NK-92 (cell line): ENCODE data around the gene RASSF6.
"Not testable (repeated sequence)": the region's sequence is repeated elsewhere in the genome, so short reads cannot be mapped to it uniquely, and the experiment has no call there.

ENCODE experiments used
- DNase-seq: peaks from one replicate; lab custom pipeline; 2025; ENCODE audit not compliant: unreplicated experiment; lab: John Stamatoyannopoulos, UW

RASSF6 gene

DNA sequence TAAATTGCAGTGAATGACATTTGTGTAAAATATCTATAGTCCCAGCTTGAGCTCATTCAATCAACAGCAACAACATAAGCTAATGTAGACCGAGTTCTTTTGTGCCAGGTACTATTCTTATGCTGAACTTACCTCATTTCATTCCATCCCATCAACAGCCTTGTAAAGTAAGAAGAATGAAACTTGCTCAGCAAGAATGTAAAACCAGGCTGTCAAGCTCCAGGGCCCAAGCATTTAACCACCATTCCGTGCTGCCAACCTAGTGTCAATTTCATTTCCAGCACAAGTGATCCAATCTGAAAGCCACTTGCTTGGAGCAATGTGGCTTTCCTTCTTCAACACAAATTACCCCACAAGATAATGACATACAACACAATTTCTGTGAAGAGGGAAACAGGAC is 36.6 kb downstream of the RASSF6 start:
- no peak for DNase-seq

- DNase-seq = no peak
Observed at GRCh38 chr4:73577371-73577770, 42.9 kb downstream of the RASSF6 start.

GRCh38 chr4:73576381-73576780 is 43.9 kb downstream of the RASSF6 start:
- no peak for DNase-seq

DNA sequence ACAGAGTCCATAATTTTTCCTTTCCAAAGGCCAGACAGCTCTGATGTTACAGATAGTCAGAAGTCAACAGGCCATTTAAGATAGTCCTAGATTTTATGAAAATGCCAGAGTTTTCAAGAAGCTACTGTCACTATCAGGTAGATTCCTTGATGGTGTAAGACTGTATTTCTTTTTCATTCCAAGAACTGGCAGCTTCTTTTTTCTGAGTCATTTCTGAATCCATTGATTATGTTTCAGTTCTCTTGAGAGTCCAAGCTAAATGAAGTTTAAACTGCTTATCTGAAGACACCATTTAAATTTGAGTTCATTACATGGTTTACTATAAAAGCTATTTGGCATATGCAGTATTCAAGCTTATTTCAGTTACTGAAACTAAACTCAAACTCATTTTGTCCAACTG is 44.6 kb downstream of the RASSF6 start:
- no peak for DNase-seq

DNA sequence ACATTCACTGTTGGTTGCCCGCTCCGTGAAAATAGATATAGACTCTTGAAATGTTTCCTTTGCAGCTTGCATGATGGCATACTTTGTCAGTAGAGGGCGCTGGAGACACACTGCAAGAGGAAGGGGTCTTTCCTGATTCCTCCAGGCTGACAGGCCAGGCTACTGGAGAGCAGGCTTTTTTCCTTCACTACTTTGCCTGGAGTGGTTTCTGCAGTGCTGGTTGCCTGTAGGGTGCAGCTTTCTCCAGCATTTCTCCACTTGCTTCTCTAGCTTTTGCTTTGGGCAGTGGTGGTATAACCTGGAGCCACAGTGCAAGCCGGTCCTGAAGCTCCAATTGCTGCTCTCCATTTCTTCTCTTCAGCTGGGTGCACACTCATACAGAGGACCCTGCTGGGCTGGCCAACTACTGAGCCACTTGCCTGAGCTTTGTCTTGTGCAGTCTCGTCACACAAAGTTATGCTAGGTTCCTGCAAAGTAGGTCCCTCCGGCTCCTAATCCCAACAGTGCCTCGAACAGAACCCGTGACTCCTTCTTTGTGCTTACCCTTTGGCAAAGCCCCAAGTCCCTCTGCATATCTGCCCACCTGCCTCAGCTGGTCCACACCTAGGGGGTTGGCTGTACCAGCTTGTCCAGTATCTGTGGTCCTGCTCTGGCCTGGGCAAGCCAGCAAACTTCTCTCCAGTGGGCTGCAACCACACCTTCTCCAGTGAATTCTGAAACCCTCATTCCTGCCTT is 46.3 kb downstream of the RASSF6 start:
- DNase-seq = no peak

- DNase-seq = not testable (repeated sequence)
Observed at GRCh38 chr4:73550865-73551264, 69.4 kb downstream of the RASSF6 start.

DNA sequence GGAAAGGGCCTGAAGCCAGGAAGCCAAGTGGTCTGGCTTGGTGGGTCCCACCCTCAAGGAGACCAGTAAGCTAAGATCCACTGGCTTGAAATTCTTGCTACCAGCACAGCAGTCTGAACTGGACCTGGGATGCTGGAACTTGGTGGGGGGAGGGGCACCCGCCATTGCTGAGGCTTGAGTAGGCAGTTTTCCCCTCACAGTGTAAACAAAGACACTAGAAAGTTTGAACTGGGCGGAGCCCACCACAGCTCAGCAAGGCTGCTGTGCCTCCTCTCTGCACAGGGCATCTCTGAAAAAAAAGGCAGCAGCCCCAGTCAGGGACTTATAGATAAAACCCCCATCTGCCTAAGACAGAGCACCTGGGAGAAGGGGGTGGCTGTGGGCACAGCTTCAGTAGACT is 75.6 kb downstream of the RASSF6 start:
- no peak for DNase-seq

GRCh38 chr4:73541251-73541650 is 79.0 kb downstream of the RASSF6 start:
- no peak for DNase-seq

GRCh38 chr4:73540826-73541225 is 79.4 kb downstream of the RASSF6 start:
- no peak for DNase-seq

DNA sequence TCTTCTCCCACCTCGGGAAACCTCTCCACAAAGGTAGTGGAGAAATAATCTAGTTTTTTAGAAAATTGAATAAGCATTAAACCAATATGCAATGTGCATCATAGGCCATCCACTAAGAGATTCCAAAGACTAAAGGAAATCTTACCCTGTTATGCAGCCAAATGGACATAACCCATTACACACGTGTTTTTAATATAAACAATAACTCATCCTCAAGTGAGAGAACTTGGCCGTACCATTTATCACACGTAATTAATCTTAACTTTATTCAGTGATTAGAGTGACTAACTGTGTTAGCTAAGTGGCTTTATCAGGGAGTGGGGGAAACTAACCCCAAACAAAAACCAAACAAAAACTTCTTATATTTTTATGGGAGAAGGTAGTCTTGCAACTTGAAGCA is 80.8 kb downstream of the RASSF6 start:
- no peak for DNase-seq

DNA sequence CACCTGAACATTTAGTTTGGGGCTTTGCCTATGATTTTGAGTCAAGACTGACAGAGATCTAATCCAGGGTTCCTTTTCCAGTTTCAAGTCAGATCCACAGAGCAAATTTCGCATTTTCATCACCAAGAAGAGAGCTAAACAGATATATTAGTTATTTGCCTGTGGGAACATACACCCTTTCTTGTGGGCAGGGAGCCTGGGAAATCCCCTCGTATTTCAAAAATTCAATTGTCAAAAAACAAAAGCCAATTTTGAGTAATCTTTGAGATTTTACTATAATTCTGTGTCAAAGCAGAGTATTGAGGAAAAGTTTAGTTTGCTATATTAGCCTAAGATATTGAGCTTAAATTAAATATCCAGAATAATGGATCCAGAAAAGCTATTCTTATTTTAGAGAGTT is 82.1 kb downstream of the RASSF6 start:
- DNase-seq = no peak

DNA sequence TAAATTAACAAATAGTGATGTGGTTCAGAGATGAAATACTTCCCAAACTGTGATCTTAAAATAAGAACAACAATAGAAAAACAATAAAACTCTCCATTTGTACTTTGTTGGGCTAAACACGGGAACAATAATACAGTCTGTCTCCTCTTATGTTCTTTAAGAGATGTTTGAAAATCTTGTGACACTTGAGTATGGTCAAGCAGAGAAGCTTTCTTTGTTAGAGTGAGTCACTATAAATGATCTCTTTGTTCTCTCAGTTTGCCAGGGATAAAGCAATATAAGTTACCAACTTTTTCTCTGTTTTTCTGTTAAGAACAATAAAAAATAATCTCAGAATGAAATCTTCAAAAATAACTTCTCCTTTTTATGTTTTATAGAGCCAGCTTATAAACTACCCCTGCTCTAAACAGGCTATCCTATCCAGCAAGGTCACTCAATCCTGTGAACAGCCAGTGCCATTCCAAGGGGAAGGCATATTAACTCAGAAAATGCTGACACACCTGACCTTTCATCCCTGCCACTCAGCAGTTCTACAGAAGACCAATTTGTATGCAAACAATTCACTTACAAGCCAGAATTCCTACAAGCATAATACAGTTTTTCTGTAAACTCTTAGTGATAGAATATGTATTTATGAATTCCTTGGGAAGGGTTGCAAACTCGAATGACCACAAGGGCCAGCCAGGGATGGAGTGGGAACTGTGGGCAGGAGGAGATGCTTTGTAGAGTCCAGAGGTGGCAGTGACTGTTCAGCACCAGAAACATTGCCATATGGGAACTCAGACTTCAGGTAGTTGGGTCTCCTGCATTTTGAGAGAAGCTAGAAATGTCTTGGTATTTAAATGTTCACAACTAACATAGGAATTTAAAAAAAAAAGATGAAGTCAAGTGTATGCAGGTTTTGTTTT is 86.5 kb downstream of the RASSF6 start:
- no peak for DNase-seq

DNA sequence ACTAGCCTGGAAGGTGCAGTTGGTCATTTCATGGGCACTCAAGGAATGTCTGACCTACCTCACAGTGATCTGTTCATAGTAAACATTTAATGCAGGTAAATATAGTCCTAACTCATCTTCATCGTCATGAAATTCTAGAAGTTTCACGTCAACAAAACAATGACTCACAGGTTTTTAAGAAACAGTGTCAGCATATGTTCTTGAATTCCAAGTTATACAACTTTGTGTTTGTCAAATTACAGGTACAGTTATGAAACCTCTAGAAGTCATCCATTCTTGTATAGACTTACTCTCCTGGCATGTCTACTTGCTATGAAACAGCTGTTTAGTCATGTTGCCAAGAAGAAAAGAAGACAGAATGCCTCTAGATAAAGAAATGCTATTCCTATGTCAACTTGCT is 92.1 kb downstream of the RASSF6 start:
- no peak for DNase-seq

GRCh38 chr4:73527196-73527595 is 93.0 kb downstream of the RASSF6 start:
- no peak for DNase-seq

GRCh38 chr4:73525611-73526010 is 94.6 kb downstream of the RASSF6 start:
- no peak for DNase-seq

GRCh38 chr4:73523126-73523525 is 97.1 kb downstream of the RASSF6 start:
- DNase-seq = no peak
